ENCODE data around the gene ATPAF2. TPM values are rescaled to one million over a fixed set of nuclear protein-coding genes. Genes with fewer than 3 reads are reported as not detected.

The ATPAF2 gene
- total and polyA plus RNA-seq, 8 donors, result 21.3 to 38.2 (median 23.4) TPM

GRCh38 chr17:18066866-18067265, 27.9 kb upstream of the ATPAF2 start:
- intact Hi-C loops (cut with DNase I), result no loop called here
- Histone ChIP-seq H3K4me1 (no peaks in the 10 kb centered on the region), H3K36me3 (peaks cover 0 to 52% of the 10 kb centered on the region in 2 donors), H3K27ac (no peak overlapping the region), H3K27me3 (no peaks in the 10 kb centered on the region), H3K9me3 (no peaks in the 10 kb centered on the region), H3K4me3 (no peak overlapping the region)
- ATAC-seq, result no peak
- TF ChIP-seq CTCF (IDR thresholded peaks at IDR 0.05), result no peak
- DNase-seq, result no peak

GRCh38 chr17:18065546-18065945, 26.6 kb upstream of the ATPAF2 start:
- no peak for ATAC-seq
- TF ChIP-seq CTCF (IDR thresholded peaks at IDR 0.05), result no peak
- peaks cover 0 to 65% of the 10 kb centered on the region in 2 donors for H3K36me3 ChIP-seq
- DNase-seq, result no peak
- intact Hi-C loops (cut with DNase I), result no loop called here
- H3K4me3 ChIP-seq, result no peak overlapping the region
- H3K27me3 ChIP-seq, result no peaks in the 10 kb centered on the region
- no peak overlapping the region for H3K27ac ChIP-seq
- H3K9me3 ChIP-seq, result no peaks in the 10 kb centered on the region
- no peaks in the 10 kb centered on the region for H3K4me1 ChIP-seq

- Histone ChIP-seq H3K36me3 (peaks cover 0 to 80% of the 10 kb centered on the region in 2 donors), H3K4me1 (no peaks in the 10 kb centered on the region), H3K27me3 (no peaks in the 10 kb centered on the region), H3K9me3 (no peaks in the 10 kb centered on the region), H3K4me3 (no peak overlapping the region), H3K27ac (no peak overlapping the region)
- no peak for DNase-seq
- no peak for TF ChIP-seq CTCF (IDR thresholded peaks at IDR 0.05)
- intact Hi-C loops (cut with DNase I), result no loop called here
- ATAC-seq, result no peak
Measured at GRCh38 chr17:18064053-18064452, 25.1 kb upstream of the ATPAF2 start.

GRCh38 chr17:18059283-18059682, 20.3 kb upstream of the ATPAF2 start:
- ATAC-seq, result no peak
- peaks cover 0 to 94% of the 10 kb centered on the region in 2 donors for H3K36me3 ChIP-seq
- intact Hi-C loops (cut with DNase I), result no loop called here

GRCh38 chr17:18056214-18056613, 17.2 kb upstream of the ATPAF2 start:
- no peak for TF ChIP-seq CTCF (IDR thresholded peaks at IDR 0.05)
- no peak for ATAC-seq
- H3K4me1 ChIP-seq, result no peaks in the 10 kb centered on the region
- peaks cover 0 to 73% of the 10 kb centered on the region in 2 donors for H3K36me3 ChIP-seq
- DNase-seq, result no peak
- H3K27ac ChIP-seq, result no peak overlapping the region
- intact Hi-C loops (cut with DNase I), result no loop called here
- H3K4me3 ChIP-seq, result no peak overlapping the region
- no peaks in the 10 kb centered on the region for H3K9me3 ChIP-seq
- H3K27me3 ChIP-seq, result no peaks in the 10 kb centered on the region

More at GRCh38 chr17:18059283-18059682, 20.3 kb upstream of the ATPAF2 start:
- no peak overlapping the region for H3K4me3 ChIP-seq
- H3K9me3 ChIP-seq, result no peaks in the 10 kb centered on the region
- no peaks in the 10 kb centered on the region for H3K27me3 ChIP-seq
- DNase-seq, result no peak
- TF ChIP-seq CTCF (IDR thresholded peaks at IDR 0.05), result no peak
- H3K4me1 ChIP-seq, result no peaks in the 10 kb centered on the region
- H3K27ac ChIP-seq, result no peak overlapping the region
